ENCODE data around the gene OR5I1.
"Not testable (repeated sequence)": the region's sequence is repeated elsewhere in the genome, so short reads cannot be mapped to it uniquely, and the experiment has no call there.

The OR5I1 gene

GRCh38 chr11:55936300-55936699, at the start of gene OR5I1:
OR5I1 (minus strand) TSS chr11:55936400; CDS start chr11:55936400, 0 bp downstream.
- peak; percentile 8 for FAIRE-seq

GRCh38 chr11:55970935-55971334, 34.7 kb upstream of the OR5I1 start:
- FAIRE-seq: no peak

GRCh38 chr11:55969845-55970244, 33.6 kb upstream of the OR5I1 start, which contains the start of gene OR10AG1:
OR10AG1 (minus strand) TSS chr11:55969945; CDS start chr11:55969907, 38 bp downstream.
- no peak for FAIRE-seq

- FAIRE-seq: no peak
Observed at GRCh38 chr11:55967914-55968313, 31.7 kb upstream of the OR5I1 start.

- FAIRE-seq: no peak
Observed at GRCh38 chr11:55966391-55966790, 30.2 kb upstream of the OR5I1 start.

GRCh38 chr11:55956521-55956920, 20.3 kb upstream of the OR5I1 start:
- FAIRE-seq: no peak

GRCh38 chr11:55949330-55949729, 13.1 kb upstream of the OR5I1 start:
- FAIRE-seq: no peak

- FAIRE-seq: no peak
Observed at GRCh38 chr11:55942785-55943392, 6.7 kb upstream of the OR5I1 start.

GRCh38 chr11:55920537-55920936, 15.7 kb downstream of the OR5I1 start:
- FAIRE-seq: no peak

- no peak for FAIRE-seq
Observed at GRCh38 chr11:55914482-55914881, 21.7 kb downstream of the OR5I1 start, which contains the start of gene OR5W2. OR5W2 (minus strand) TSS chr11:55914582; CDS start chr11:55914582, 0 bp downstream.

- FAIRE-seq: no peak
Observed at GRCh38 chr11:55902308-55902707, 33.9 kb downstream of the OR5I1 start.

- no peak for FAIRE-seq
Observed at GRCh38 chr11:55895216-55895615, 41.0 kb downstream of the OR5I1 start.

- FAIRE-seq: not testable (repeated sequence)
Observed at GRCh38 chr11:55885481-55885880, 50.7 kb downstream of the OR5I1 start.
